Ascending aorta (tissue), 2 donors: Measurements from ENCODE around the gene AGAP1. TPM values are rescaled to one million over a fixed set of nuclear protein-coding genes. Genes with fewer than 3 reads are reported as not detected.

Experiments
- DNase-seq, 2 donors: peaks; one replicate each; pipeline ENCODE4 v3.0.0-alpha.2; 2019; ENCODE audit warnings: low spot score in 2 of 2
- H3K27ac ChIP-seq, 2 donors: fragments of 200-600 bp; sonication (generic); one replicate each; pipeline ENCODE4 v1.5.1; 2016 to 2017; ENCODE audit warnings: mild to moderate bottlenecking in 1 of 2
- H3K27me3 ChIP-seq: fragments of 200-600 bp; sonication (generic); one replicate; pipeline ENCODE4 v1.5.1; 2017
- H3K36me3 ChIP-seq, 2 donors: fragments of 200-600 bp; sonication (generic); one replicate each; pipeline ENCODE4 v1.5.1; 2016
- H3K4me1 ChIP-seq, 2 donors: fragments of 200-600 bp; sonication (generic); one replicate each; pipeline ENCODE4 v1.5.1; 2016 to 2017; ENCODE audit warnings: mild to moderate bottlenecking in 1 of 2
- H3K4me3 ChIP-seq, 2 donors: fragments of 200-600 bp; sonication (generic); one replicate each; pipeline ENCODE4 v1.5.1; 2016 to 2017; ENCODE audit warnings: mild to moderate bottlenecking in 1 of 2
- H3K9me3 ChIP-seq, 2 donors: fragments of 200-600 bp; sonication (generic); one replicate each; pipeline ENCODE4 v1.5.1; 2016
- intact Hi-C: fragments of 100-400 bp; cut with DNase I; formaldehyde crosslinking; loops from one replicate; pipeline ENCODE4 v1.15.1; 2023
- total RNA-seq: library from RNA; depleted of rRNA; stranded (reverse); fragments of >200 nt; gene quantifications from one replicate; pipeline ENCODE4 v1.1.0, GENCODE V29; 2016
- TF ChIP-seq, protein P1 (sequence below), 3 experiments: fragments of 200-600 bp in 2 of 3; fragments of 450-650 bp in 1 of 3; sonication (generic) in 2 of 3; IDR thresholded peaks; one replicate each; pipeline ENCODE4 v1.5.1; 2016 to 2019; ENCODE audit warnings: antibody characterized with exemption in 3 of 3, mild to moderate bottlenecking in 1 of 3, moderate library complexity in 1 of 3

The AGAP1 gene
- total RNA-seq, 1 donor from 2014 or later, result 19.7 TPM

DNA sequence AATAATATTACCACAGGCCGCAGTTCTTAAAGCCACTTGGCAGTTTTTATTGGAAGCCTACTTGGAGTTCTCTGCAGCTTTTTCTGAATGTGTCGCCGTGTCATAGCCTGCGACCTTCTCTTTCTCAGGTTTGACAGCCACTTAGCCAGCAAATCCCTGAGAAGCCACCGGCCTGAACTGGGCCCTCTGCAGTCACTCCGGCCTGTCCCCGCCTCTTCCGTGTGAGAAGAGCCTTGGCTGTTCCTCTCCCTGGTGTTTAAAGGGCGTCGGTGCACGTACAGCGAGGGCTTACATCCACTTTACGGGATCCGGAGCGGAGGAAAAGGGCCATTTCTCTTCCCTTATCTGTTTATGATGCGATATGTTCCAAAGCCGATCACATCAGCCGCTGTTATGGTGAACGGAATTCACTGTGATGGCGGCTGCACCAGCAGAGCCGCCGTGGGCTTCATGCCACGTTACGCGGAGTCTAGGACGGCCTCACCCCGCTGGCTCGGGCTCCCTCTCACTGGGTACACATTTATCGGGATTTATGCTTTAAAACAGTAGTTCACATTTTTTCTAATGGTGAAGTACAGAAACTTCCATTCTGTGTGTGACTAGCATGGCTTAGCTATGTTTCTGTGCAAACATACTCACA lies 607.6 kb downstream of the AGAP1 start:
- Histone ChIP-seq H3K36me3 (no peaks in the 10 kb centered on the region), H3K9me3 (no peaks in the 10 kb centered on the region), H3K4me3 (no peak overlapping the region), H3K27ac (no peak overlapping the region), H3K27me3 (no peaks in the 10 kb centered on the region), H3K4me1 (no peaks in the 10 kb centered on the region)
- intact Hi-C loops, result no loop called here
- DNase-seq, result no peak
- TF ChIP-seq, protein P1, sequence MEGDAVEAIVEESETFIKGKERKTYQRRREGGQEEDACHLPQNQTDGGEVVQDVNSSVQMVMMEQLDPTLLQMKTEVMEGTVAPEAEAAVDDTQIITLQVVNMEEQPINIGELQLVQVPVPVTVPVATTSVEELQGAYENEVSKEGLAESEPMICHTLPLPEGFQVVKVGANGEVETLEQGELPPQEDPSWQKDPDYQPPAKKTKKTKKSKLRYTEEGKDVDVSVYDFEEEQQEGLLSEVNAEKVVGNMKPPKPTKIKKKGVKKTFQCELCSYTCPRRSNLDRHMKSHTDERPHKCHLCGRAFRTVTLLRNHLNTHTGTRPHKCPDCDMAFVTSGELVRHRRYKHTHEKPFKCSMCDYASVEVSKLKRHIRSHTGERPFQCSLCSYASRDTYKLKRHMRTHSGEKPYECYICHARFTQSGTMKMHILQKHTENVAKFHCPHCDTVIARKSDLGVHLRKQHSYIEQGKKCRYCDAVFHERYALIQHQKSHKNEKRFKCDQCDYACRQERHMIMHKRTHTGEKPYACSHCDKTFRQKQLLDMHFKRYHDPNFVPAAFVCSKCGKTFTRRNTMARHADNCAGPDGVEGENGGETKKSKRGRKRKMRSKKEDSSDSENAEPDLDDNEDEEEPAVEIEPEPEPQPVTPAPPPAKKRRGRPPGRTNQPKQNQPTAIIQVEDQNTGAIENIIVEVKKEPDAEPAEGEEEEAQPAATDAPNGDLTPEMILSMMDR (IDR thresholded peaks at IDR 0.05), result no peak

DNA sequence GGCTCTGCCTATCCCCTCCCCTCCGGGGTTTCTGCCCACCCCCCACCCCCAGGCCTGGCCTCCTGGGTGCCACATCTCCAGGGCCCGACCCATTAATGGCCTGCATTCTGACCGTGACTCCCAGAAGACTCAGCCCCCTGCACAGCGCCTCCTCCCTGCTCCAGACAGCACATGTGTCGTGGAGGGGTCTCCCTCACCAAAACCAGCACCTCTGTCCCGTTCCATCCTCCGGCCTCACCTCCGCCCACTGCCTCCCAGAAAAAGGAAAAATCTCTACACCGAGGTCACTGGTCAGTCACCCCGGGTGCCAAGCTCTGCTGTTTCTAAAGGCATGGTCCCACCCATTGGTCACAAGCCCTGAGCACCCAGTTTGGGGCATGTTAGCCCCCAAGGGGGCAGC lies 609.1 kb downstream of the AGAP1 start:
- Histone ChIP-seq H3K27ac (no peak overlapping the region), H3K4me1 (no peaks in the 10 kb centered on the region), H3K36me3 (no peaks in the 10 kb centered on the region), H3K27me3 (no peaks in the 10 kb centered on the region), H3K9me3 (no peaks in the 10 kb centered on the region), H3K4me3 (no peak overlapping the region)
- TF ChIP-seq, protein P1 (IDR thresholded peaks at IDR 0.05), result no peak
- DNase-seq, result no peak
- intact Hi-C loops, result no loop called here

DNA sequence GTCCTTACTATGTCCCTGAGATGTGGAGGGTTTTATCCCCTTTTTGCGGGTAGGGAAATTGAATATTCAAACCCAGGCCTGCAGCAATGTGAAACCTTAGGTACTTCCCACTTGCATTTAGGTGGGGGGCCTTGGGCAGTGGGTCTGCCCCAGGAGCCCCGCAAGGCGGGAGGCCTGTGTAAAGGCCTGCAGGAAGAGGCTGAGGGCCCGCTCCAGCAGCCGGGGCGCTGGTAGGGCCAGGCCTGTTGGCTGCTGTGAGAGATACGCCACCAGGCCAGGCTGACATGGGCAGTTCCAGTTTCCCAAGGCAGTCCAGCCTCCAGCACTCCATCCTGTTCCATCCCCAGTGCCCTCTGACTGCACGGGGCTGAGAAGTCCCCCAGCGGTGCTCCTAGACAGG lies 610.1 kb downstream of the AGAP1 start:
- Histone ChIP-seq H3K4me1 (no peaks in the 10 kb centered on the region), H3K4me3 (no peak overlapping the region), H3K9me3 (no peaks in the 10 kb centered on the region), H3K36me3 (no peaks in the 10 kb centered on the region), H3K27me3 (no peaks in the 10 kb centered on the region), H3K27ac (no peak overlapping the region)
- no peak for DNase-seq
- intact Hi-C loops, result no loop called here
- TF ChIP-seq, protein P1 (IDR thresholded peaks at IDR 0.05), result no peak

DNA sequence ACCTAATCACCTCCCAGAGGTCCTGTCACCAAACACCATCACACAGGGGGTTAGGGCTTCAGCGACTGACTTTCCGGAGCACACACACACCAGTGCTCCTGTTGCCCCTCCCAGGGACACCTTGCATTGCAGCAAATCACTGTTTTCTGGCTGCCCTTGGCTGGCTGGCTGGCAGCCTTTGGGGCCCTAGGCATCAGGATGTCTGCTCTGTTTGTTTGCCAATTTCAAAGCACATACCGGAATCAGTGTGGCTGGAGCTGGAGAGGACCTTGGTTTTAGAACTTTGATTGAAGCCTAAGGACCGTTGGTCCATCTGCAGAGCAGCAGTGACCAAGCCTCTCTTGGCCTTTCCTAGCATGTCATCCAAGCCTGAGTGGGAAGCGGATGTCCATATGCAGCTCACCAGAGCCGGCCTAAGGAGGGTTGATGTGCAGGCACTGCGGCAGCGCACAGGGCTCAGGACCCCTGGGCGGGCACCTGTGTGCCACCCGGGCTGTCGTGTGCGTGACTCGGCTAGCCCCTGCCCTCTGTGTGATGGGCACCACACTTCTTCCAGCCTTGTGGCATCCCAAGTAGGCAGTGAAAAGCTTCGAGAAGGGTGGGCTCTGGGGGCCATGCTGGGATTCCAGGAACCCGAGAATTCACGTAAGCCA lies 612.2 kb downstream of the AGAP1 start:
- Histone ChIP-seq H3K27me3 (no peaks in the 10 kb centered on the region), H3K4me1 (no peaks in the 10 kb centered on the region), H3K9me3 (no peaks in the 10 kb centered on the region), H3K36me3 (no peaks in the 10 kb centered on the region), H3K4me3 (no peak overlapping the region), H3K27ac (no peak overlapping the region)
- TF ChIP-seq, protein P1 (IDR thresholded peaks at IDR 0.05), result no peak
- no peak for DNase-seq
- intact Hi-C loops, result no loop called here

DNA sequence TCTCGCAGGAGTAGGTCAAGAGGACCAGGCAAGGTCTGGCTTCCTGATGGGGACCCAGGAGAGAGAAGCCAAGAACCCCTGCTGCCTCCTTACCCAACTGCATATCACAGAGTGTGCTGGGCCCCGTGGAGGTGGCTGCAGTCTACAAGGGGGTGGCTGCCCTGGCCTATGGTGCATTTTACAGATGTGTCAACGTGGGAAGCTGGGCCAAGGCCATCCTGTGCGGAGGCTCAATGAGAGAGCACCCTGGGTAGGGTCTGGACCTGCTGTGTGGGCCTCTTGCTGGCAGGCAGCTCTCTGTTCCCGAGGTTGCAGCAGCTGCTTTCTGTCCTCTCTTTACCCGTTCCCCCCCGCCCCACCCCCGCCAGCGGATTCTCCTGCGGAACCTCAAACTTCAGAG lies 612.9 kb downstream of the AGAP1 start:
- intact Hi-C loops, result no loop called here
- TF ChIP-seq, protein P1 (IDR thresholded peaks at IDR 0.05), result no peak
- Histone ChIP-seq H3K27ac (no peak overlapping the region), H3K9me3 (no peaks in the 10 kb centered on the region), H3K27me3 (no peaks in the 10 kb centered on the region), H3K36me3 (no peaks in the 10 kb centered on the region), H3K4me3 (no peak overlapping the region), H3K4me1 (no peaks in the 10 kb centered on the region)
- no peak for DNase-seq
